Effector memory CD4-positive, alpha-beta T cell (primary cell): Measurements from ENCODE around the gene ANLN.

ENCODE experiments used
- DNase-seq, 3 donors: peaks; one replicate each; pipeline ENCODE4 v3.0.0-alpha.2; 2020
- H3K27ac ChIP-seq: 2 replicates; pipeline ENCODE4 v1.7.0; 2013; ENCODE audit warnings: mild to moderate bottlenecking, low read length, moderate library complexity; ENCODE audit not compliant: insufficient read depth, poor library complexity, severe bottlenecking
- H3K27me3 ChIP-seq: replicated peaks from 2 replicates; pipeline ENCODE4 v1.7.0; 2013; ENCODE audit warnings: mild to moderate bottlenecking, low read length; ENCODE audit not compliant: insufficient read depth, control insufficient read depth, poor library complexity, severe bottlenecking
- H3K36me3 ChIP-seq: 2 replicates; pipeline ENCODE4 v1.7.0; 2013; ENCODE audit warnings: mild to moderate bottlenecking, low read length, moderate library complexity; ENCODE audit not compliant: control insufficient read depth, insufficient read depth
- H3K4me1 ChIP-seq: 2 replicates; pipeline ENCODE4 v1.7.0; 2013; ENCODE audit warnings: low read length, mild to moderate bottlenecking; ENCODE audit not compliant: control insufficient read depth, insufficient read depth, poor library complexity, severe bottlenecking
- H3K4me3 ChIP-seq: 2 replicates; pipeline ENCODE4 v1.7.0; 2013; ENCODE audit warnings: low read length, low read depth, mild to moderate bottlenecking; ENCODE audit not compliant: insufficient read depth, poor library complexity, severe bottlenecking
- H3K9me3 ChIP-seq: 2 replicates; pipeline ENCODE4 v1.7.0; 2013; ENCODE audit warnings: mild to moderate bottlenecking, low read length, moderate library complexity; ENCODE audit not compliant: control insufficient read depth

Gene ANLN

GRCh38 chr7:36438211-36438610, 48.5 kb downstream of the ANLN start:
- H3K36me3 ChIP-seq = no peaks in the 10 kb centered on the region
- H3K27ac ChIP-seq = no peak overlapping the region
- no peak overlapping the region for H3K4me3 ChIP-seq
- no peaks in the 10 kb centered on the region for H3K9me3 ChIP-seq
- H3K4me1 ChIP-seq = no peaks in the 10 kb centered on the region
- H3K27me3 ChIP-seq = no peaks in the 10 kb centered on the region
- no peak for DNase-seq

- H3K27me3 ChIP-seq = no peaks in the 10 kb centered on the region
- no peaks in the 10 kb centered on the region for H3K36me3 ChIP-seq
- no peak for DNase-seq
- H3K9me3 ChIP-seq = no peaks in the 10 kb centered on the region
- no peak overlapping the region for H3K27ac ChIP-seq
- H3K4me1 ChIP-seq = no peaks in the 10 kb centered on the region
- H3K4me3 ChIP-seq = no peak overlapping the region
Observed at GRCh38 chr7:36439624-36440023, 50.0 kb downstream of the ANLN start.

GRCh38 chr7:36440880-36441279, 51.2 kb downstream of the ANLN start:
- no peak overlapping the region for H3K27ac ChIP-seq
- H3K4me1 ChIP-seq = no peaks in the 10 kb centered on the region
- no peaks in the 10 kb centered on the region for H3K27me3 ChIP-seq
- H3K4me3 ChIP-seq = no peak overlapping the region
- H3K36me3 ChIP-seq = no peaks in the 10 kb centered on the region
- H3K9me3 ChIP-seq = no peaks in the 10 kb centered on the region
- DNase-seq = no peak

GRCh38 chr7:36441344-36442022, 51.8 kb downstream of the ANLN start:
- no peak overlapping the region for H3K4me3 ChIP-seq
- no peaks in the 10 kb centered on the region for H3K9me3 ChIP-seq
- no peak for DNase-seq
- H3K36me3 ChIP-seq = no peaks in the 10 kb centered on the region
- no peaks in the 10 kb centered on the region for H3K27me3 ChIP-seq
- H3K4me1 ChIP-seq = no peaks in the 10 kb centered on the region
- H3K27ac ChIP-seq = no peak overlapping the region

- Histone ChIP-seq H3K9me3 (no peaks in the 10 kb centered on the region), H3K27me3 (no peaks in the 10 kb centered on the region), H3K36me3 (no peaks in the 10 kb centered on the region), H3K4me1 (no peaks in the 10 kb centered on the region), H3K4me3 (no peak overlapping the region), H3K27ac (no peak overlapping the region)
- DNase-seq = no peak
Observed at GRCh38 chr7:36448781-36449379, 59.2 kb downstream of the ANLN start.

- Histone ChIP-seq H3K9me3 (no peaks in the 10 kb centered on the region), H3K27me3 (no peaks in the 10 kb centered on the region), H3K4me3 (no peak overlapping the region), H3K27ac (no peak overlapping the region), H3K36me3 (no peaks in the 10 kb centered on the region), H3K4me1 (no peaks in the 10 kb centered on the region)
- DNase-seq = no peak
Observed at GRCh38 chr7:36449685-36450084, 60.0 kb downstream of the ANLN start.

- H3K27ac ChIP-seq = no peak overlapping the region
- no peaks in the 10 kb centered on the region for H3K36me3 ChIP-seq
- H3K9me3 ChIP-seq = no peaks in the 10 kb centered on the region
- H3K4me1 ChIP-seq = no peaks in the 10 kb centered on the region
- H3K4me3 ChIP-seq = no peak overlapping the region
- no peak for DNase-seq
- no peaks in the 10 kb centered on the region for H3K27me3 ChIP-seq
Observed at GRCh38 chr7:36453769-36454168, 64.1 kb downstream of the ANLN start.

GRCh38 chr7:36455646-36456045, 66.0 kb downstream of the ANLN start:
- no peak overlapping the region for H3K4me3 ChIP-seq

GRCh38 chr7:36456138-36456537, 66.5 kb downstream of the ANLN start:
- no peaks in the 10 kb centered on the region for H3K4me1 ChIP-seq
- no peaks in the 10 kb centered on the region for H3K9me3 ChIP-seq
- DNase-seq = no peak
- H3K27me3 ChIP-seq = no peaks in the 10 kb centered on the region
- H3K27ac ChIP-seq = no peak overlapping the region
- H3K4me3 ChIP-seq = no peak overlapping the region
- H3K36me3 ChIP-seq = no peaks in the 10 kb centered on the region

More at GRCh38 chr7:36455646-36456045, 66.0 kb downstream of the ANLN start:
- H3K9me3 ChIP-seq = no peaks in the 10 kb centered on the region
- H3K27me3 ChIP-seq = no peaks in the 10 kb centered on the region
- no peak for DNase-seq
- no peak overlapping the region for H3K27ac ChIP-seq
- H3K4me1 ChIP-seq = no peaks in the 10 kb centered on the region
- no peaks in the 10 kb centered on the region for H3K36me3 ChIP-seq

- DNase-seq = no peak
- no peaks in the 10 kb centered on the region for H3K4me1 ChIP-seq
- H3K9me3 ChIP-seq = no peaks in the 10 kb centered on the region
- H3K4me3 ChIP-seq = no peak overlapping the region
- H3K27me3 ChIP-seq = no peaks in the 10 kb centered on the region
- H3K27ac ChIP-seq = no peak overlapping the region
- no peaks in the 10 kb centered on the region for H3K36me3 ChIP-seq
Observed at GRCh38 chr7:36456548-36456947, 66.9 kb downstream of the ANLN start.
